Mammary epithelial cell (primary cell): ENCODE data around the gene AAMDC.

Source experiments
- EZH2 ChIP-seq: IDR thresholded peaks from 2 replicates; pipeline ENCODE4 v1.6.1; 2012; ENCODE audit warnings: low read length, inconsistent platforms, borderline replicate concordance
- TF ChIP-seq, protein P1 (sequence below), 2 donors: IDR thresholded peaks in 1 of 2; conservative IDR thresholded peaks in 1 of 2; 2 replicates each; pipeline ENCODE4 v1.5.1; 2011 to 2012; ENCODE audit warnings: inconsistent platforms in 2 of 2, low read length in 2 of 2, mild to moderate bottlenecking in 2 of 2, control low read depth in 1 of 2, low read depth in 1 of 2; ENCODE audit not compliant: insufficient read depth in 1 of 2; ENCODE audit errors: extremely low read depth in 1 of 2

- TF ChIP-seq EZH2, result no peak
- TF ChIP-seq, protein P1, sequence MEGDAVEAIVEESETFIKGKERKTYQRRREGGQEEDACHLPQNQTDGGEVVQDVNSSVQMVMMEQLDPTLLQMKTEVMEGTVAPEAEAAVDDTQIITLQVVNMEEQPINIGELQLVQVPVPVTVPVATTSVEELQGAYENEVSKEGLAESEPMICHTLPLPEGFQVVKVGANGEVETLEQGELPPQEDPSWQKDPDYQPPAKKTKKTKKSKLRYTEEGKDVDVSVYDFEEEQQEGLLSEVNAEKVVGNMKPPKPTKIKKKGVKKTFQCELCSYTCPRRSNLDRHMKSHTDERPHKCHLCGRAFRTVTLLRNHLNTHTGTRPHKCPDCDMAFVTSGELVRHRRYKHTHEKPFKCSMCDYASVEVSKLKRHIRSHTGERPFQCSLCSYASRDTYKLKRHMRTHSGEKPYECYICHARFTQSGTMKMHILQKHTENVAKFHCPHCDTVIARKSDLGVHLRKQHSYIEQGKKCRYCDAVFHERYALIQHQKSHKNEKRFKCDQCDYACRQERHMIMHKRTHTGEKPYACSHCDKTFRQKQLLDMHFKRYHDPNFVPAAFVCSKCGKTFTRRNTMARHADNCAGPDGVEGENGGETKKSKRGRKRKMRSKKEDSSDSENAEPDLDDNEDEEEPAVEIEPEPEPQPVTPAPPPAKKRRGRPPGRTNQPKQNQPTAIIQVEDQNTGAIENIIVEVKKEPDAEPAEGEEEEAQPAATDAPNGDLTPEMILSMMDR (conservative IDR thresholded peaks at IDR 0.05 in 1 of 2, IDR thresholded peaks at IDR 0.05 in 1 of 2; ENCODE audit: extremely low read depth in 1 of 2, insufficient read depth in 1 of 2, low read depth in 1 of 2, low read length in 2 of 2), result no peak
Observed at GRCh38 chr11:77784572-77784971, 36.4 kb upstream of the AAMDC start.
